Choroid plexus epithelial cell (primary cell): ENCODE results near the gene RAB40AL.
A peak's percentile ranks its signal among the peaks of the same experiment; 100 is the strongest.
"Not testable (repeated sequence)": the region's sequence is repeated elsewhere in the genome, so short reads cannot be mapped to it uniquely, and the experiment has no call there.

Experiments used
- DNase-seq: peaks from one replicate; pipeline ENCODE4 v3.0.0-alpha.2; 2010; ENCODE audit warnings: low read depth
- H3K4me3 ChIP-seq: 2 replicates; pipeline ENCODE4 v1.5.1; 2011; ENCODE audit warnings: low read depth, mild to moderate bottlenecking, control low read depth, low read length, moderate library complexity
- TF ChIP-seq, protein P1 (sequence below): conservative IDR thresholded peaks from 2 replicates; pipeline ENCODE4 v1.5.1; 2011; ENCODE audit warnings: low read depth, mild to moderate bottlenecking, control low read depth, inconsistent platforms, low read length, moderate library complexity

RAB40AL gene

GRCh38 chrX:102936972-102937371 lies at the start of gene RAB40AL:
Gene RAB40AL (plus strand): TSS chrX:102937272. CDS start chrX:102937319, 47 bp downstream.
- not testable (repeated sequence) for H3K4me3 ChIP-seq, DNase-seq

- no peak for DNase-seq
- H3K4me3 ChIP-seq: no peak overlapping the region
- TF ChIP-seq, protein P1, sequence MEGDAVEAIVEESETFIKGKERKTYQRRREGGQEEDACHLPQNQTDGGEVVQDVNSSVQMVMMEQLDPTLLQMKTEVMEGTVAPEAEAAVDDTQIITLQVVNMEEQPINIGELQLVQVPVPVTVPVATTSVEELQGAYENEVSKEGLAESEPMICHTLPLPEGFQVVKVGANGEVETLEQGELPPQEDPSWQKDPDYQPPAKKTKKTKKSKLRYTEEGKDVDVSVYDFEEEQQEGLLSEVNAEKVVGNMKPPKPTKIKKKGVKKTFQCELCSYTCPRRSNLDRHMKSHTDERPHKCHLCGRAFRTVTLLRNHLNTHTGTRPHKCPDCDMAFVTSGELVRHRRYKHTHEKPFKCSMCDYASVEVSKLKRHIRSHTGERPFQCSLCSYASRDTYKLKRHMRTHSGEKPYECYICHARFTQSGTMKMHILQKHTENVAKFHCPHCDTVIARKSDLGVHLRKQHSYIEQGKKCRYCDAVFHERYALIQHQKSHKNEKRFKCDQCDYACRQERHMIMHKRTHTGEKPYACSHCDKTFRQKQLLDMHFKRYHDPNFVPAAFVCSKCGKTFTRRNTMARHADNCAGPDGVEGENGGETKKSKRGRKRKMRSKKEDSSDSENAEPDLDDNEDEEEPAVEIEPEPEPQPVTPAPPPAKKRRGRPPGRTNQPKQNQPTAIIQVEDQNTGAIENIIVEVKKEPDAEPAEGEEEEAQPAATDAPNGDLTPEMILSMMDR: no peak
Observed at GRCh38 chrX:102887687-102888086, 49.4 kb upstream of the RAB40AL start.

DNA sequence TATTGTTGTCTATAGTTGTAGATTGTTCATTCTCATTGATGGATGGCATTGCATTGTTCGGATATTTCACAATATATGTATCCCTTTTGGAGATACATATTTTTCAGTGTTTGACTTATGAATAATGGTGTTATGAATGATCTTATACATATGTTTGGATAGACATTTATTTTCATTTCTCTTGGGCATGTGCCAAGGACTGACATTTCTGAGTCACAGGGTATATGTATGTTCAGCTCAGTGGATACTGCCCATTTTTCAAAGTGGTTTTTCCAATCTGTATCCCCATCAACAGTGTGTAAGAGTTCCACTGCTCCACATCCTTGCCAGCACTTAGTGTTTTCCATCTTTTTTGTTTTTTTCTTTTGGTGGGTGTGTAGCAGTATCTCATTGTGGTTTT lies 45.0 kb upstream of the RAB40AL start:
- H3K4me3 ChIP-seq: no peak overlapping the region
- TF ChIP-seq, protein P1: no peak
- DNase-seq: peak; percentile 8

GRCh38 chrX:102899940-102900916 lies 36.8 kb upstream of the RAB40AL start:
- peak; percentile 82 for DNase-seq
- no peak overlapping the region for H3K4me3 ChIP-seq
- TF ChIP-seq, protein P1: peak; percentile 76

DNA sequence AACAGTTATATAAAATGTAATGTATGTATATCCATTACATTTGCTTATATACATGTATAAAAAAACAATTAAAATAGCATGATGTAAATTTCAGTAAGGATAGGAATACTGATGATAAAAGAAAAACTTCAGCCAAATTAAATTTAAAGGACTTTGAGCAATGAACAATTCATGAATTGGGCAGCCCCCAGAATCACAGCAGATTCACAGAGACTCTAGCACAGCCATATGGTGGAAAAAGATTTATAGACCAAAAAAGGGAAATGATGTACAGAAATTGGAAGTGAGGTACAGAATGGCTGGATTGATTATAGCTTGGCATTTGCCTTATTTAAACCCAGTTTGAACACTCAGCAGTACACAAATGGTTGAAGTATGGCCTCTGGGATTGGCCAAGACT lies 34.7 kb upstream of the RAB40AL start:
- no peak for DNase-seq
- TF ChIP-seq, protein P1: no peak
- no peak overlapping the region for H3K4me3 ChIP-seq

DNA sequence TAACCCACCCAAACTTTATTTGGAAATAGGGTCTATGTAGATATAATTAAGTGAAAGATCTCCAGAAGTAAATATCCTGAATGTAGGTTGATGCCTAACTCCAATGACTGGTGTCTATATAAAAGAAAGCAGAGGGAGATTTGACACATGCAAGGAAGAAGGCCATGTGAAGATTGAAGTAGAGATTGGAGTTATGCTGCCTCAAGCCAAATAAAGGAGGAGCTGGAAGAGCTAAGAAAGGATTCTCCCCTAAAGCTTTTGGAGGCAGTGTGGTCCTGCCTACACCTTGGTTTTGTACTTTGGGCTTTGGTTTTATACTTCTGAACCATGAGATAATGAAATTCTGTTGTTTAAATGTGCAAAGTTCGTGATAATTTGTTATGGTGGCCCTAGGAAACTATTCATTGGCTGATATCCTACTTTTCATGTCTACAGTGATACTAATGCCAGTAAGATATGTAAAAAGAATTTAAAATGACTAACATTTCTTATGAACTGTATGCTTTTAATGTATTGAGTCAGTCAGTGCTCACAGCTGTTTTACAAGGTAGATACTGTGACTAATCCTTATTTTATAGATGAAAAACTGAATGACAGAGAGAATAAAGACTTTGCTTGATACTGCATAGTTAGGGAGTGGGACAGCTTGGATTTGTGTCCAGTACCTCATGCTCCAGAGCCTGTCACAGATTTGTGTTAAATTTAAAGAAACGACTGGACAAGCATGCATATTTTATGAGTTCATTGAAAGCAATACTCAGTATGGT lies 5.9 kb upstream of the RAB40AL start:
- TF ChIP-seq, protein P1: no peak
- H3K4me3 ChIP-seq: no peak overlapping the region
- no peak for DNase-seq

DNA sequence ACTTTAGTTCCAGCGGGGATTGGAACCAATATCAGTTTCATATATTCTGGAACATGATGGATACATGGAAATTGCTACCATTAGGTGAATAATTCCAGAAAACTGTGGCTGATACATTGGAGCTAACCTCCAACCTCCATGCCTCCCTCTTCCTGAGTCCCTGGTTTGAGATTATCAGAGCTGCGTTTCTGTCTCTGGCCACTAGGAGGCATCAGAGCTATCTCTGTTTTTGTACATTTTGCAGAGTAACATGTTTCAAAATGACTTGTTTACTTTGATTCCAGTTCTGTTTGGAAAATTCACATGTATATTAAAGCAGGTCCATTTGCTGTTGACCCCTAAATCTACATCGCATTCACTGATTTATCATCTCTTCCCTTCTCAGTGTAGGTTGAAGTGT lies 2.4 kb upstream of the RAB40AL start:
- TF ChIP-seq, protein P1: peak; percentile 72
- no peak overlapping the region for H3K4me3 ChIP-seq
- DNase-seq: peak; percentile 40
